Activated CD4-positive, alpha-beta T cell treated with anti-CD3 and anti-CD28 coated beads, Interleukin-2, Interleukin-4, amounts not matched to agents 100 ng/mL and 50 ng/mL, durations not matched to agents 16 hours and 8 hours (primary cell): Measurements from ENCODE around the gene EPN1.

ENCODE experiments used
- DNase-seq: peaks from one replicate; pipeline ENCODE4 v3.0.0-alpha.2; 2020; ENCODE audit warnings: low spot score

The EPN1 gene

DNA sequence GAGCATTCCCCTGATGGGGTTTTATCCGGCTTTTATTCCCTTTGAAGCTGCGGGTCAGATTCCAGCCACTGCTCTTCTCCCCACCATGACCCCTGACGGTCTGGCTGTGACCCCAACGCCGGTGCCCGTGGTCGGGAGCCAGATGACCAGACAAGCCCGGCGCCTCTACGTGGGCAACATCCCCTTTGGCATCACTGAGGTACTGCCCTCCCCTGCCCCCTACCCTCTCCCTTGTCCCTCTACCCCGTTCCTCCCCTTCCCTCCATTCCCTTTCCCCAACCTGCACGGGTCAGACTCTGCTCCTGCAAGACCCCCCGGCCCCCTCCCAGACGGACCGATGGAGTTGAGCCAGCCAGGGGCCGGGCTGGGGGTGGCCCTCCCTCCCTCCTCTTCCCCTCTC, 14.0 kb upstream of the EPN1 start:
- no peak for DNase-seq

DNA sequence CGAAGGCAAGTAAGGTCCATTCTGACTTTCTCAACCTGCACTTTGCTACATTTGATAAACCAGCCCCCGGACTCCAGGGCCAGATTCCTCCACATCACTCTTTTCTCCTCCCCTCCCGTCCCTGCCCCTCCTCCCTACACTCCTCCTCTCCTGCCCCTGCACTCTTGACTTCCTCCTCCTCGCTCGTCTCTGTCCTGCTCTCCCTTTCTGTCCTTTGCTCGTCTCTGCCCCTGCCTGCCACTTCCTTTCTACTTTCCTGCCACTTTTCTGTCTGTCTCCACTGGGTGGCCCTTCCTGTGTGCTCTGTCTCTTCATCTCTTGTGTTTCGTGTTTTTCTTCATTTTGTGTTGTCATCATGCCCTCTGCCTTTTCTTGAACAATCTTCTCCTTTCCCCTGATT, 13.2 kb upstream of the EPN1 start:
- no peak for DNase-seq

DNA sequence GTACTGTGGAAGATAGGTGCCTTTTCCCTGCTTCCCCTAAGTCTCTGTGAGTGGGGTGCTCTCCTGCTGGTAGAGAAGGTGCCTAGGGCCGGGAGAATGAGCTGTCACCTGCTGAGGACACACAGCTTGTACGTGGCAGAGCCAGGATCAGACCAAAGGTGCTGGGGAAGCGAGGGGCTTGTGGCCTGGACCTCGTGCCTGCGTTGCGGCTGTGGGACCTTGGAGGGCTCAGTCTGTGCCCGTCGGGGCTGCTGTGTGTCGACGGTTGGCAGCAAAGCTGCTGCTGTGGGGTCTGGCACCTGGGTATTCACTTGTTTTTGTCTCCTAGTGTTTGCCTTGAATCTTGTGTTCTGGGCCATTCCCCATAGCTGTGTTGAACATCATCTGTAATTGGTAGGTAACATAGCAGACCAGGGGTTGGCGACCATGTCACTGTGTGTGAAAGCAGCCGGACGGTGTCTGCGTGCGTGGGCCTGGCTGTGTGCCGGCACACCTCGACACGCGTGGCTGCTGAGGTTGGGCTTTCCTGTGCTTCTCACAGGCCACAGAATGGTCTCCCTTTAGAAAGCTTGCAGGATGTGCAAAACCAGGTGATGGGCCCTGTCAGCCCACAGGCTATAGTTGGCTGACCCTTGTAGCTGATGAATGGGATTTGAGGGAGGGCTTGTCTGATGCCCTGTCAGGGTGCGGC, 11.0 kb upstream of the EPN1 start:
- no peak for DNase-seq

DNA sequence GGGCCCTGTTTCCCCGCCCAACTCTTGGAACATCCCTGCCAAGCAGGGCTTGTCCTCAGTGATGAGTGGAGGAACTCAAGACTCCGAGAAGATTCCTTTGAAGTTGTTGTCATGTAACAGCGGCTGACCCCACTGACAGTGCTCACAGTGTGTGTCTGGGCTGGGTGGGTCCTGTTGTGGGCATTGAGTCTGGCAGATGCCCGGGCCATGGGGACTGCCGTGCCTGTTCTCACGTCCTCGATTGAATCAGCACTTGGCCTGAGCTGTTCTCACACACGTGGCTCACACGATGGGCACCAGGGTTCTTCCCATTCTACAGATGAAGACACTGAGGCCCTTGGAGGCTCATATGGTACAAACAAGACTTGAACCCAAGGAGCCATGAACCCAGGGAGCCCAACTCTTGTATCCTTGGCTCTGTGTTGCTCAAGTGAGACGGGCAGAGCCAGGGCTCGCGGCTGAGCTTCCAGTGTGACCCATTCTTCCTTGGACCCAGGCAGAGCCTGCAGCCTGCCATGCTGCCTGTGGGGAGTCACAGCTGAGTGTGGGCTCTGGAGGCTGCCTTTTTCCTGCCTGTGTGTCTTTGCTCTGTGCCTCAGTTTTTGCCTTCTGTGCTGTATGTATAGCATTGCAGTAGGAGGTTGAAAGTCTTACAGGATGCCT, 8.6 kb upstream of the EPN1 start:
- no peak for DNase-seq

DNA sequence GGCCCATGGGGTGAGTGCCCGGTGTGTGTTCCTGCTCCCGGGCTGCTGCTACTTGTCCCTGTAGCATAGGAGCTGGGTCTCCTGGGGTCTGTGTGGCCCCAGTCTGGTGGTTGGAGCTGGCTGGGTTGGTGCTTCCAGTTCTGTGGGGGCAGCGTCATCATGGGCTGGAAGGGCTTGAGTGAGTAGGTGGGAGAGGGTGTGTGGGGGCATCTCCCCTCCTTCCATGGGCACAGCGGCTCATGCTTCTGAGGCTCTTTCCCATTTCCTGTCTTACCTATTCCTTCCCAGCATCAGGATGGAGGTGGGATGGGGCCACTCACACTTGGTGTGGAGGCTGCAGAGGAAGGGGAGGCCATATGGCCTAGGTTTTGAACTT, 8.0 kb upstream of the EPN1 start:
- no peak for DNase-seq

DNA sequence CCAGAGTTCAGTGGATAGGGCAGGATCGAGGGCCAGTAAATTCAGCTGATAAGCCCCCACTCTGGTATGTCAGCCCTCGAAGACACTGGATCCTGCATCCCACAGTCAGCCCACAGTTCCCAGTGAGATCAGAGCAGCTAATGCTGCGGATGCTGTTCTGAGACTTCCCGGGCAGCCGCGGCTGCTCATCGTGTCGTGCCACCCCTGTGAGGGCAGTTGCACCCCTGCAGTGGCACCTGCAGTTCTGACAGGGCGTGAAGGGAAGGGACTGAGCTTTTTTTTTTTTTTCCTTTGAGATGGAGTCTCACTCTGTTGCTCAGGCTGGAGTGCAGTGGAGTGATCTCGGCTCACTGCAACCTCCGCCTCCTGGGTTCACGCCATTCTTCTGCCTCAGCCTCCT, 7.5 kb upstream of the EPN1 start:
- DNase-seq = no peak

DNA sequence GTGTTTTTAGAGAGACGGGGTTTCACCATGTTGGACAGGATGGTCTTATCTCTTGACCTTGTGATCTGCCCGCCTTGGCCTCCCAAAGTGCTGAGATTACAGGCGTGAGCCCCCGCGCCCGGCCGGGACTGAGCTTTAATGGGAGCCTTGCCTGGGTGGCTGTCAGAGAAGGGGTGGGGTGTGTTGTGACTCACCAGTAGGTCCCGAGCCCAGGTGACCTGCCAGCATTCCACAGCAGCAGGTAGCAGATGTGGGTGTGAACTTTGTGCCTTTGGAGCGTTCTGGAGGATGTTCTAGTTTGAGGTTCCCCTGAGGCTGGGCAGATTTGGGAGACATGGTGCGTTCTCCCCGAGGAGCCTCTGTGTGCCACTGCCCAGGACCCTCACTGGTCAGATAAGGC, 7.1 kb upstream of the EPN1 start:
- no peak for DNase-seq

DNA sequence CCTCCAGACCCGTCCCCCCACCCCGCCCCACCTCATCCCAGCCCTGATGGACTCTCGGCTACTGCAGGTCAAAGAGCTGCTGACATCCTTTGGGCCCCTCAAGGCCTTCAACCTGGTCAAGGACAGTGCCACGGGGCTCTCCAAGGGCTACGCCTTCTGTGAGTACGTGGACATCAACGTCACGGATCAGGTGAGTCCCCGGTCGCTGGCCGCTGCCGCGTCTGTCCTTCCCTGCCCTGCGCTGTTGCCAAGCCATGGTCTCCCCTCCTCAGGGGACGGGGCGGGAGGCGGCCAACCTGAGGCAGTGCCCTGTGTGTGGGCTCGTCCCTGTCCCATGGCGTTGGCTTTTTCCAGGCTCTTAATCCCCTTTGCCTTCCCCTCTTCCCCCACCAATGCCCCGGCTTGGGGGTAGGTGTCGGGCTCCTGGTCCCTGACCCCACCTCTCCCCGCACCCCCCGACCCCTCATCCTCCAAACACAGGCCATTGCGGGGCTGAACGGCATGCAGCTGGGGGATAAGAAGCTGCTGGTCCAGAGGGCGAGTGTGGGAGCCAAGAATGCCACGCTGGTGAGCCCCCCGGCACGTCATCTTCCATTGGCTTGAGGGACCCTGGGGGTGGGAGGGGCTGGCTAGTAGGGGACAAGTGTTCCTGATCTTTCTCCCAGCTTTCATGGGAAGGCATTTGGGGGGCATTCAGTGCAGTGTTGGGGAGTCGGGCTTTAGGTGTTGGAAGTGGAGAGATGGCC, 6.2 kb upstream of the EPN1 start:
- DNase-seq = no peak

DNA sequence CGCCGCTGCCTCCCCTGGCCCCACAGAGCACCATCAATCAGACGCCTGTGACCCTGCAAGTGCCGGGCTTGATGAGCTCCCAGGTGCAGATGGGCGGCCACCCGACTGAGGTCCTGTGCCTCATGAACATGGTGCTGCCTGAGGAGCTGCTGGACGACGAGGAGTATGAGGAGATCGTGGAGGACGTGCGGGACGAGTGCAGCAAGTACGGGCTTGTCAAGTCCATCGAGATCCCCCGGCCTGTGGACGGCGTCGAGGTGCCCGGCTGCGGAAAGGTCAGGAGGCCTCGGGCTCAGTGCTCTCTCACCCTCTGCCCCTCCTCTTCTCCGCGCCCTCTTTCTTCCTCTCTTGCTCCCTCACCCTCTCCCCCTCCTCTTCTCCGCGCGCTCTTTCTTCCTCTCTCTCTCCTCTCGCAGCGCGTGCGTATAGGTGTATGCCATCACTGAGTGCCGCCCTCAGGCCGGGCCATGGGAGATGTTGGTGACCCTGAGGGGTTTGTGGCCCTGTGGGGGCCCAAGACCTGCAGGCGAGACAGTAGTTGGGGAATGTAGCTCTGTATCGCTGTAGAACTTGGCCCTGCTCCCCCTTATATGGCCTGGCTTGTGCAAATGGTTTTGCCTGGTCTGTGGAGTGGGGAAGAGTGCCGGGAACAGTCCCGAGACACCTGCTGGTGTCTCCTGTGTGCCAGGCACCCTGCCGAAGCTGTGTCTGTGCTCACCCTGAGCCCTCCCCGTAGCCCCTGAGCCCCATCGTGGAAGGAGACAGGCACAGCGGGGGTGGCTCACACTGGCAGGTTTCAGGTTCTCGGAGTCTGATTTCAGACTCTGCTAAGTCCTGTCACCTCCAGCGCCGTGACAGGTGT, 5.4 kb upstream of the EPN1 start:
- no peak for DNase-seq

DNA sequence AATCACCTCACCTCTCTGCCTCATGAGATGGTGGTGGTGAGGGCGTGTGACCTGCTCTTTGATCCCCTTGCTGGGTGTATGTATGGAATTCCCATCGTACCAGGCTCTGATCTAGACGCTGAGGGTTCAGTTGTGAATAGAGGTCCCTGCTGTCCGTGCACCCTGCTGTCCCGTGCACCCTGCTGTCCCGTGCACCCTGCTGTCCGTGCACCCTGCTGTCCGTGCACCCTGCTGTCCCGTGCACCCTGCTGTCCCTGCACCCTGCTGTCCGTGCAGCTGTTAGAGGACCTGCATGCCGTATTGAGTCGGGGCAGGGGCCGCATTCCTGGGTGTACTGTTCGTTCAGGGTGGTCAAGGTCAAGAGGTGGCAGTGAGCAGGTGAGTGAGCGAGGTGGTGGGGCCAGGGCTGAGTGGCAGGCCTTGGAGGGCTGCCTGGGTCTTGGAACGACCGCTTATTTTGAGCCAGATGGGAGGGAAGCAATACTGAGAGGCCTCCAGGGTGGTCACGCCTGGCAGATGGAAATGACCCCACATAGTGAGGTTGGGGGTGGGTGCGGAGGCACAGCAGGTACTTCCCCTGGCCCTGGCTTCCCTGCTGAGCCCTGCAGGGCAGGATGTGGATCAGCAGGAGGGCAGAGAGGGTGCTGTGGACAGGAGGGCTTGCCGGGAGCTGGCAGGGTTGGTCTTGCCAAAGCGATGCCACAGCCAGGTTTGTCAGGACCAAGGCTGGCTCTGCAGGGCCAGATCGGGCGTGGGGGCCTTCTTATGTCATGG, 4.6 kb upstream of the EPN1 start:
- DNase-seq = no peak

DNA sequence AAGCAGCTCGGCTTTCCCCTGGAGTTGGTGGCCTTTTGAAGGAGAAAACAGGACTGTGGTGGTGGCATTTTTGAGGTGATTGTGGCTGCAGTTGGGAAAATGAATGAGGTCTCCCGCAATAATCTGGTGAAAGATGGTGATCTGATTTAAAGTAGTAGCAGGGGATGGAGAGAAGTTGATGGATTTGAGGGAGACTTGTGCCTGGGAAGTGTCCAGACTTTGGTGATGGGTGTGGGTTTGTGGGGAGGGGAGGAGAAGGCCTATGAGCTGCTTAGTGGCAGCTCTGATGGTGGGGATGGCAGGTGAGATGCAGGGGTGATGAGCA, 4.0 kb upstream of the EPN1 start:
- no peak for DNase-seq

DNA sequence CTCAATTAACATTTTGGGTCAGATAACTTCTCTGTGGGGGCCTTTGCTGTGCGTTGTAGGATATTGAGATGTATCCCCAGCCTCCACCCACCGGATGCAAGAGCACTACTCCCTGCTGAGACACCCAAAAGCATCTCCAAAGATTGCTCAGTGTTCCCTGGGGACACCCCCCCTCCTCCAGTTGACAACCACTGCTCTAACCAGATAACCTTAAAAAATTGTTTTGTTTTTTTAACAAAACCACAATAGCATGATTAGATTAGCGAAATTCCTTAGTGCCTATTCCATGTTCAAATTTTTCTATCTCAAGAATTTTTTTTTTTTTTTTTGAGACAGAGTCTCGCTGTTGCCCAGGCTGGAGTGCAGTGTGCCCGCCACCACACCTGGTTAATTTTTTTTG, 2.6 kb upstream of the EPN1 start:
- DNase-seq = no peak

DNA sequence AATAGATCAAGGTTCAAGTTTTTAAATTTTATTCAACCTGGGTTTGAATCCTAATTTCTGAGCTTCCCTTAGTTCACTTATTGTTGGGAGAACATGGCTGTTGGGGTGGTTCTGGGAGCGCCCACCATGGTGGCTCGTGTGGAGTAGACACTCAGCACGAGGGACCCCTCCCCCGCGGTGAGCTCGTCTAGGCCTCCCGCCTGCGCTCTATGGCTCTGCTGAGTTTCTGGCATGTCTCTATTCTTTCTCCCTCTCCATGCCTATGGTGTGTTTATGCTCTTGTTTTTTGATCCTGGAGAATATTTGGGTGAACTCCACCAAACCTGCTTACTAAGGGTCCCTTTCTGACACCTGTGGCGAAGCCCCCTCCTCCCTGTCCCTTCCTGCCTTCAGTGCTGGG, 1.6 kb upstream of the EPN1 start:
- DNase-seq = no peak

DNA sequence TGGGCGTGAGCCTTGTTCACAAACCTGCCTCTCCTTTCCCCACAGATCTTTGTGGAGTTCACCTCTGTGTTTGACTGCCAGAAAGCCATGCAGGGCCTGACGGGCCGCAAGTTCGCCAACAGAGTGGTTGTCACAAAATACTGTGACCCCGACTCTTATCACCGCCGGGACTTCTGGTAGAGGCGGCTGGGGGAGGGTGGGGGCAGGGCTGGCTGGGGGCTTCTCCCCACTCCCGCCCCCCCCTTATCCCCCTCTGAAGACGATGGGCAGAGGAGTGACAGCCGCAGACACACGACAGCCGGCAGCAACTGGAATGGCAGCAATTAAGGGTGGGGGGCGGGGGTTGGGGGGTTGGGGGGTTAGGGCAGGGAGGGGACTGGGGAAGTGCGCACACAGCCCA, 1.1 kb upstream of the EPN1 start:
- DNase-seq = no peak

DNA sequence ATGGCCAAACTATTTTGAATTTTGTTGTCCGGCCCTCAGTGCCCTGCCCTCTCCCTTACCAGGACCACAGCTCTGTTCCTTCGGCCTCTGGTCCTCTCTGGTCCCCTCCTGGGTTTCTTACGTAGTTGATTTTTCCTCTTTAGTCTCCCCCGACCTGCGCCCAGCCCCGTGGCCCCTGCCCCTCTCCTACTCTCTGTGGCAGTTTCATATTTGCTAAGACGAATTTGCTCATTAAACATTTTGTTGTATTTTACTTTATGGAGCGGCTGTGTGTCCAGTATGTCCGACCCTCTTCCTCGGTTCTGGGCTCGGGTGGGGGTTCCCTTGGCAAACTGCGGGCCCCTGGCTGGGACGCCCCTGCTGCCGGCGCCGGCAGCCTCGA, 576 bp upstream of the EPN1 start:
- DNase-seq = no peak

DNA sequence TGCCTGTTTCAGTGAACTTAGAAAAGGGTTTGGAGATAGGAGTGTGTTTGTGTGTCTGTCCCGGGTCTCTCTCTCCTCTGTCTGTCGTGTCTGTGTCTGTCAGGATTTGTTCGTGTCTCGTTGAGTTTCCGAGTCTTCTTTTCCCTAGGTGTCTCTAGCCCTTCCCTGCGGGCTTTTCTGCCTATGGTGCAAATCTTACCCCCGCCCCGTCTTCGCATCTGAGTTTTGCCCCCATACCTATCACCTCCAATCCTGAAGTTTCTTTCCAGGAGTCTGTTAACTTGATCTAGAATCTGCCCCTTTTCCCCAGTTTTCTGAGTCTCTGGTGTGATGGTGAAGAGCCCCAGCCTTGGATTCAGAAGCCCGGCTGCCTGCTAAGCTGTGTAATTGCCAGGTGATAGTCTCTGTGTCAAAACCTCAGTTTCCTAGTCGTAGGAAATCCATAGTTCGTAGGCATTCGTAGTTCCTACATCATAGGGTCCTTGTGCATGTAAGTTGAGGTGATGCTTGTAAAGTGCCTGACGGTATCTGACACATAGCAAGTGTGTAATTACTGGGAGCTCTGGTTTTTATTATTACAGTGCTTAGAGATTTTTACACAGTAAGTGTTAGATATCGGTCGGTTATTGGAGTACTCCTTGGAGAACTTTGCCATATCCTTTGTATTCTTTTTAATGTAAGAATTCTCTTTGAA, 782 bp downstream of the EPN1 start:
- DNase-seq = no peak

DNA sequence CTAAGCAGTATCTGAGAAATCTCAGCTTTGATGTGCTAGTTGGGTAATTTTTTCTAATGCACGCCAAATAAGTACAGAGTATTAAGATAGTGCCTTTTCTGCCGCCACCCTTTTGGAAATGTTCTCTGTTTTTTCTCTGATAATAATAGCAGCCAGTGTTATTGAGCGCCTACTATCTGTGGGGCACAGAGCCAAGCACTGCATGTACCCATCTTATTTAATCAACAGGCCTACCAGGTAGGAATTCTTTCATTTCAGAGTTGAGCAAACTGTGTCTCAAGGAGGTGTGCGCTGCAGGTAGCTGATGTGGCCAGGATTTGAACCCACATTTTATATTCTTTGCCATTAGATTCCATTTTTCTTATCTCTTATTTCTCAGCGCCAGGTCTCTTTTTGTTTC, 1.4 kb downstream of the EPN1 start:
- DNase-seq = no peak

DNA sequence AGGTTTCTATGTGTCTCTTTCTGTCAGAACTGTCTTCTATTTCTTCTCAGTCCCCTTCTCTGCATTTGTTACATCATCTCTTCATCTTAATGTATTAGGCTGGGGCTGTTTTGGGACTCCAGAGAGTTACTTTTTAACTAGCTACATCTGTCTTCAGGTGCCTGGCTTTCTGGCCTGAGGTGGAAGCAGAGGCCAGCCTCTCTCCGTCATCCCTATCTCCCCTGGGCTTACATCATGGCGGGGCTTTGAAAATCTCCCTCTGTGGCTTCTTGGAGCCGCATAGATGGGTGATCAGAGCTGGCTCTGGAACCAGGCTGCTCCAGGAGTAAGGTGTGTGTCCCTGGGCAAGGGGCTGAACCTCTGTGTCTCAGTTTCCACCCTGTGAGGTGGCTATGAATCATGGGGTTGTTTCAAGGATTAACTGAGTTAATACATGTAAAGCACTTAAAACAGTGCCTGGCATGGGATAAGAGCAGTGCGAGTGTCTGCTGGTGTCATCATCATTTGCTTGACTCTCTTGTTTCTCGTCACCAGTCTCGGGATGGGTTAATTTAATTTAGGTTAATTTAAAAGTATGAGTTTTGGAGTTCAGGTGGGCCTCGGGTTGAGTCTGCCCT, 2.0 kb downstream of the EPN1 start:
- DNase-seq = no peak

DNA sequence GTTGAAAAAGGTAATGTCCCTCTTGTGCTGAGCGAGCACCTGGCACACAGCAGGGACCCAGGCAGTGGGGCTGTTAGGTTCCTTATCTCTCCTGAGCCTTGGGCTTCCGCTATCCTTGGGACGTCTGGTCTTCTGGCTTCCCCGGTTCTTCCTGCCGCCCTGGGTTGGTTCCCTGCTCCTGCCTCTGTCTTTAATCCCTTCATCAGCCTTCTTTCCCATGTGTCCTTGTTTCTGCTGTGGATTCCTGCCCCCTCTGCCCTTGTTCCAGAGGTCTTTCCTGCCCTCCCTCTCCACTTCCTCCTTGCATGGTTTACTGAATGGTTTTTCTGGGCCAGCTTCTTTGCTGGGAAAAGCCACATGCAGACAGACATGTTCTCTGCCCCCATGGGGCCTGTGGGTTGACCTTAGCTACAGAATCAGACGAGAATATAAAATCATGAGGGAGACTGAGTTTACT, 2.6 kb downstream of the EPN1 start:
- DNase-seq = no peak

DNA sequence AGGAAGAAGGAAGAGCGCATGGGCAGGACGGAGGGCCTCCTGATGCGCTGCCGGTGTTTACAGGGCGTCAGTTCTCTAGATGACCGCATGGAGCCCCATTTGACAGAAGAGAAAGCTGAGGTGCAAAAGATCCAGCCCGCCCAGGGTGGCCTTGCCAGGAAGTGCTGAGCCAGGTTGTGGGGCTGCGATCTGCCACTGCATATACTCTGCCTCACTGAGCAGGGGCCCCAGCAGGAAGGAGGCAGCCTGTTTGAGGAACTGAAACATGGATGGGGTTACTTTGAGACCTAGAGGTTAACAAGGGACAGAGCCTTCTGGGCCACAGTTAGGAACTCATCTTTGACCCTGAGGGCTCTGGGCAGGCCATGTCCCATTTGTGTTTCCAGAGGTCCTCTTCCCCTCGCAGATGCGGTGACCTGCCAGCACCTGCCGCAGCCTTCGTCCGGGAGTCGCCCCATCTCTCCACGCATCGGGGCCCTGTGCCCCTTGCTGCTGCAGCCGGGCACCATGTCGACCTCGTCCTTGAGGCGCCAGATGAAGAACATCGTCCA, 3.2 kb downstream of the EPN1 start:
- no peak for DNase-seq
